H1 (cell line): ENCODE results near the gene FAM120A. TPM values are rescaled to one million over a fixed set of nuclear protein-coding genes. Genes with fewer than 3 reads are reported as not detected.

Experiments
- CTCF ChIA-PET: fragments of 300-600 bp; sonication (Branson Sonifier 250); formaldehyde crosslinking; loops from one replicate; lab custom pipeline; 2021; ENCODE audit not compliant: partially characterized antibody; lab: Charles Lee
- POLR2A ChIA-PET: fragments of 300-600 bp; sonication (Branson Sonifier 250); formaldehyde crosslinking; loops from one replicate; lab custom pipeline; 2021; ENCODE audit warnings: inconsistent platforms; ENCODE audit not compliant: partially characterized antibody; lab: Charles Lee
- DNase-seq, 2 experiments: peaks; one replicate each; pipeline versions ENCODE4 v3.0.0 to v3.0.0-alpha.2; 2010 to 2022; ENCODE audit warnings: low spot score in 2 of 2, low read depth in 1 of 2, mixed read lengths in 1 of 2
- FAIRE-seq: peaks from 2 replicates; lab custom pipeline; 2011; peaks lifted over from hg19 to GRCh38; lab: Jason Lieb, UNC
- H2AFZ ChIP-seq: 2 replicates; pipeline ENCODE4 v1.8.1; 2012; ENCODE audit warnings: low read length, inconsistent platforms
- H2AK5ac ChIP-seq: 2 replicates; pipeline ENCODE4 v1.6.1; 2013; ENCODE audit warnings: low read depth, low read length
- H2BK120ac ChIP-seq: replicated peaks from 2 replicates; pipeline ENCODE3; 2013; ENCODE audit warnings: low read depth, low read length, inconsistent platforms
- H2BK12ac ChIP-seq: 2 replicates; pipeline ENCODE4 v1.6.1; 2013; ENCODE audit warnings: low read depth, low read length
- H2BK15ac ChIP-seq: 2 replicates; pipeline ENCODE4 v1.6.1; 2013; ENCODE audit warnings: low read length
- H2BK20ac ChIP-seq: 2 replicates; pipeline ENCODE4 v1.6.1; 2013; ENCODE audit warnings: low read length
- H2BK5ac ChIP-seq: 2 replicates; pipeline ENCODE4 v1.6.1; 2013; ENCODE audit warnings: low read depth, low read length
- H3K14ac ChIP-seq: 2 replicates; pipeline ENCODE4 v1.6.1; 2013; ENCODE audit warnings: inconsistent platforms; ENCODE audit not compliant: insufficient read length
- H3K18ac ChIP-seq: 2 replicates; pipeline ENCODE4 v1.6.1; 2013; ENCODE audit warnings: low read length; ENCODE audit errors: extremely low read depth
- H3K23ac ChIP-seq: 2 replicates; pipeline ENCODE4 v1.6.1; 2013; ENCODE audit warnings: inconsistent platforms; ENCODE audit not compliant: insufficient read length
- H3K23me2 ChIP-seq: 2 replicates; pipeline ENCODE4 v1.6.1; 2013; ENCODE audit warnings: low read depth, low read length
- H3K27ac ChIP-seq: 2 replicates; pipeline ENCODE4 v1.6.1; 2011; ENCODE audit warnings: low read depth, low read length, inconsistent platforms
- H3K27me3 ChIP-seq, 4 experiments: replicated peaks in 1 of 4; 1 replicate in 1 of 4; 2 replicates in 3 of 4; pipeline versions ENCODE4 v1.6.1 to v1.8.1; 2011 to 2013; ENCODE audit warnings: low read length in 3 of 4, mild to moderate bottlenecking in 3 of 4, inconsistent platforms in 2 of 4, mixed read lengths in 2 of 4, moderate library complexity in 1 of 4; ENCODE audit not compliant: control insufficient read depth in 3 of 4, insufficient read depth in 3 of 4; ENCODE audit errors: extremely low read depth in 1 of 4
- H3K36me3 ChIP-seq, 4 experiments: 2 replicates each; pipeline versions ENCODE4 v1.6.1 to v1.8.1; 2011 to 2013; ENCODE audit warnings: mild to moderate bottlenecking in 4 of 4, low read length in 3 of 4, moderate library complexity in 2 of 4, control low read depth in 1 of 4, inconsistent platforms in 1 of 4; ENCODE audit not compliant: insufficient read depth in 4 of 4, control insufficient read depth in 2 of 4
- H3K4ac ChIP-seq: replicated peaks from 2 replicates; pipeline ENCODE3; 2013; ENCODE audit warnings: low read length, low read depth, mixed read lengths, inconsistent platforms; ENCODE audit not compliant: insufficient read length
- H3K4me1 ChIP-seq, 4 experiments: replicated peaks in 1 of 4; 1 replicate in 1 of 4; 2 replicates in 3 of 4; pipeline versions ENCODE4 v1.6.1 to v1.8.1; 2011 to 2013; ENCODE audit warnings: low read length in 3 of 4, inconsistent platforms in 2 of 4, mixed read lengths in 1 of 4; ENCODE audit not compliant: insufficient read depth in 4 of 4, control insufficient read depth in 3 of 4
- H3K4me2 ChIP-seq, 2 experiments: 2 replicates each; pipeline versions ENCODE4 v1.6.1 to v1.8.1; 2011 to 2013; ENCODE audit warnings: low read depth in 2 of 2, low read length in 2 of 2, control low read depth in 1 of 2, inconsistent platforms in 1 of 2, mild to moderate bottlenecking in 1 of 2; ENCODE audit not compliant: insufficient read depth in 1 of 2
- H3K4me3 ChIP-seq, 4 experiments: fragments of 200-600, 300-600 bp in 1 of 4; sonication (generic), shearing (Covaris generic), sonication (Bioruptor Twin) in 1 of 4; 2 replicates each; pipeline versions ENCODE4 v1.5.1 to v1.8.1; 2011 to 2016; ENCODE audit warnings: low read length in 4 of 4, low read depth in 3 of 4, control low read depth in 2 of 4, inconsistent platforms in 2 of 4, mild to moderate bottlenecking in 2 of 4, mixed read lengths in 1 of 4, moderate library complexity in 1 of 4; ENCODE audit not compliant: insufficient read depth in 2 of 4; ENCODE audit errors: extremely low read depth in 1 of 4
- H3K56ac ChIP-seq: replicated peaks from 2 replicates; pipeline ENCODE3; 2013; ENCODE audit warnings: low read depth, mild to moderate bottlenecking, mixed read lengths, low read length, inconsistent platforms; ENCODE audit not compliant: insufficient read length
- H3K79me1 ChIP-seq: 2 replicates; pipeline ENCODE4 v1.6.1; 2013; ENCODE audit warnings: low read depth, low read length, control low read depth
- H3K79me2 ChIP-seq, 2 experiments: 2 replicates each; pipeline versions ENCODE4 v1.6.1 to v1.8.1; 2012 to 2013; ENCODE audit warnings: low read length in 2 of 2, mild to moderate bottlenecking in 2 of 2, inconsistent platforms in 1 of 2; ENCODE audit not compliant: insufficient read depth in 2 of 2, control insufficient read depth in 1 of 2
- H3K9ac ChIP-seq, 4 experiments: replicated peaks in 1 of 4; 1 replicate in 1 of 4; 2 replicates in 3 of 4; pipeline versions ENCODE4 v1.6.1 to v1.8.1; 2011 to 2013; ENCODE audit warnings: low read depth in 3 of 4, low read length in 3 of 4, control low read depth in 2 of 4, mild to moderate bottlenecking in 2 of 4, moderate library complexity in 2 of 4, inconsistent platforms in 1 of 4; ENCODE audit errors: extremely low read depth in 1 of 4
- H3K9me3 ChIP-seq, 2 experiments: 2 replicates each; pipeline versions ENCODE4 v1.6.1 to v1.8.1; 2012 to 2013; ENCODE audit warnings: mild to moderate bottlenecking in 2 of 2, moderate library complexity in 2 of 2, control low read depth in 1 of 2, inconsistent platforms in 1 of 2, low read depth in 1 of 2, low read length in 1 of 2, mixed read lengths in 1 of 2; ENCODE audit not compliant: insufficient read depth in 2 of 2
- H4K20me1 ChIP-seq, 2 experiments: replicated peaks in 1 of 2; 2 replicates each; pipeline versions ENCODE3 to v1.8.1; 2011 to 2013; ENCODE audit warnings: inconsistent platforms in 2 of 2, low read length in 2 of 2, mild to moderate bottlenecking in 1 of 2; ENCODE audit not compliant: insufficient read depth in 2 of 2, control insufficient read depth in 1 of 2
- H4K5ac ChIP-seq: 2 replicates; pipeline ENCODE4 v1.6.1; 2013; ENCODE audit warnings: low read length, low read depth, mixed read lengths, inconsistent platforms; ENCODE audit not compliant: insufficient read length
- H4K8ac ChIP-seq: 2 replicates; pipeline ENCODE4 v1.8.0; 2013; ENCODE audit warnings: mild to moderate bottlenecking, moderate library complexity, low read length, inconsistent platforms; ENCODE audit not compliant: insufficient read depth; ENCODE audit errors: extremely low read depth
- H4K91ac ChIP-seq: replicated peaks from 2 replicates; pipeline ENCODE3; 2013; ENCODE audit warnings: low read length, mixed read lengths, inconsistent platforms; ENCODE audit not compliant: insufficient read length
- BACH1 ChIP-seq: IDR thresholded peaks from 2 replicates; pipeline ENCODE4 v1.6.1; 2012; ENCODE audit warnings: low read length, improper control_type of control experiment
- BCL11A ChIP-seq, 2 experiments: IDR thresholded peaks; one replicate each; pipeline ENCODE4 v1.6.1; 2011; ENCODE audit warnings: low read depth in 2 of 2, low read length in 2 of 2, mild to moderate bottlenecking in 2 of 2
- CBX5 ChIP-seq: fragments of 300-800, 300-1000 bp; sonication (generic); IDR thresholded peaks from 2 replicates; pipeline ENCODE4 v1.7.1; 2016; ENCODE audit warnings: antibody characterized with exemption, low read length, low read depth
- FOSL1 ChIP-seq: IDR thresholded peaks from 2 replicates; pipeline ENCODE4 v1.6.1; 2011; ENCODE audit warnings: mild to moderate bottlenecking, low read depth, low read length, moderate library complexity; ENCODE audit not compliant: insufficient read depth
- WGBS, 2 experiments: shearing (Covaris generic) in 1 of 2; methylation state at CpG; one replicate each; pipeline versions ENCODE4 v1.1.6 to v1.1.7; 2013 to 2015; ENCODE audit warnings: low lambda C conversion rate in 2 of 2, mixed read lengths in 2 of 2, inconsistent platforms in 1 of 2, low coverage in 1 of 2, missing lambda C conversion rate in 1 of 2; ENCODE audit not compliant: insufficient replicate concordance in 2 of 2, insufficient coverage in 1 of 2, insufficient read length in 1 of 2; ENCODE audit errors: extremely low coverage in 1 of 2, missing lambda C conversion rate in 1 of 2; 5-methylcytosine and 5-hydroxymethylcytosine counted together
- polyA plus RNA-seq, 7 experiments: library from polyadenylated mRNA; depleted of rRNA in 3 of 7; stranded (reverse) in 5 of 7; unstranded in 2 of 7; fragments of >200 nt in 5 of 7; fragments of 200-250 nt in 2 of 7; gene quantifications; 1 replicate in 5 of 7; 2 replicates in 1 of 7; 4 replicates in 1 of 7; pipeline versions ENCODE4 v1.2.1 to v1.2.3, GENCODE V29; 2011 to 2013; ENCODE audit warnings: missing spikeins in 2 of 7, mixed read lengths in 2 of 7
- total RNA-seq: library from RNA; stranded (reverse); fragmentation: NEBNext Ultra II Directional; extraction: Animal tissue kit (Norgen Biotek cat#: 25700); gene quantifications from 2 replicates; pipeline ENCODE4 v1.2.1, GENCODE V29; 2021

Gene FAM120A
- total and polyA plus RNA-seq, 2 of the 8 experiments (the other 6 are each of a cell fraction or from before 2014, with no cell fraction given), result 24.9 to 54.7 TPM

DNA sequence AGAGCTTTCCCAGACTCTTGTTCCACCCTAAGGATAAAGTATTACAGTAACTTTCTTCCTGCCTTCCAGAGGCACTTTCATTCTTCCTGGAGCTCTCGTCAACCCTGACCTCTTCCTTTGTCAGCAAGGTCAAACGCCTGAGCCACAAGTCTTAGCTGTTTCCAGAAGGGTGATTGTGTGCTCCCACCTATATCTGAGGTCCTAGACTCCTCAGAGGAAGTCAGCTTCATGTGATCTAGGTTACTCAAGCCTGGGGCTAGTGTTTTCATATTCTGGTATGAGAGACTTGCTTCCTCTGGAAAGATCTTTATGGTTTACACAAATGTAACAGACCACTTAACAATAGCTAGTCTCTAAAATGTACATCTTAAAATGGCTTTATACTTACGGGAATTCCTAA lies 5.4 kb upstream of the FAM120A start:
- H4K91ac ChIP-seq, result no peak overlapping the region
- no peak overlapping the region for H4K8ac ChIP-seq
- no peak overlapping the region for H3K18ac ChIP-seq
- peaks cover 3% of the 10 kb centered on the region for H3K23me2 ChIP-seq
- H3K4me2 ChIP-seq, result no peak overlapping the region
- no peaks in the 10 kb centered on the region for H3K27me3 ChIP-seq
- H2BK120ac ChIP-seq, result no peak overlapping the region
- no peak overlapping the region for H3K27ac ChIP-seq
- H3K14ac ChIP-seq, result no peak overlapping the region
- CTCF ChIA-PET, result interaction anchor here (0.8 to 0.9 kb wide), 2 partner anchors 34 to 120 kb away, joined by 3 read pairs; no protein-coding TSS in a partner anchor
- H2BK15ac ChIP-seq, result no peak overlapping the region
- H3K9ac ChIP-seq, result no peak overlapping the region
- H3K4me1 ChIP-seq, result no peaks in the 10 kb centered on the region
- TF ChIP-seq BCL11A (IDR thresholded peaks at IDR 0.05; ENCODE audit: low read depth in 2 of 2, low read length in 2 of 2), result no peak
- no peak for TF ChIP-seq CBX5
- no peak for TF ChIP-seq FOSL1
- no peak for TF ChIP-seq BACH1
- no peak overlapping the region for H2AK5ac ChIP-seq
- no peak overlapping the region for H3K23ac ChIP-seq
- no peak overlapping the region for H3K56ac ChIP-seq
- H2BK12ac ChIP-seq, result no peak overlapping the region
- H3K36me3 ChIP-seq, result peaks cover 7 to 40% (median 18%) of the 10 kb centered on the region in 4 experiments
- no peak overlapping the region for H2BK5ac ChIP-seq
- POLR2A ChIA-PET, result interaction anchor here (1.2 kb wide), 2 partner anchors 9 to 55 kb away, joined by 3 read pairs; no protein-coding TSS in a partner anchor
- H3K4ac ChIP-seq, result no peak overlapping the region
- H3K9me3 ChIP-seq, result no peaks in the 10 kb centered on the region; a peak in 1 of 4 replicates
- no peak overlapping the region for H3K4me3 ChIP-seq
- DNase-seq (no peak), FAIRE-seq (no peak)
- H3K79me2 ChIP-seq, result peaks cover 0 to 11% of the 10 kb centered on the region in 2 experiments; a peak in 1 of 4 replicates
- peaks cover 0 to 2% of the 10 kb centered on the region in 2 experiments for H4K20me1 ChIP-seq
- no peak overlapping the region for H2AFZ ChIP-seq
- no peak overlapping the region for H4K5ac ChIP-seq
- no peaks in the 10 kb centered on the region for H3K79me1 ChIP-seq
- WGBS, 2 experiments, result 82% methylated on average over 3 of the region's 3 CpGs; no CpG with 5 or more reads in 1 of the 2 experiments
- no peak overlapping the region for H2BK20ac ChIP-seq
